ENCODE results near the gene C12orf43.

GRCh38 chr12:120993496-120993895 lies 22.8 kb downstream of the C12orf43 start:
- TF ChIP-seq POLR2A (IDR thresholded peaks at IDR 0.05), result no peak
- no peak for TF ChIP-seq POLR2AphosphoS5 (IDR thresholded peaks at IDR 0.05)
- no peak for TF ChIP-seq CTCF (IDR thresholded peaks at IDR 0.05)
- no peak for TF ChIP-seq EP300 (IDR thresholded peaks at IDR 0.05; ENCODE audit: low read depth)
